SK-N-SH treated with all-trans-retinoic acid at 6 μM for 48 hours (cell line): Measurements from ENCODE around the gene BRMS1.

Source experiments
- ATAC-seq: fragments of 200-7000 bp; cut with Tn5 transposase; 3 replicates; pipeline ENCODE4 v1.9.1; 2020; ENCODE audit warnings: mild to moderate bottlenecking, moderate library complexity
- ARNTL ChIP-seq: fragments of 450-650 bp; formaldehyde crosslinking; IDR thresholded peaks from 2 replicates; pipeline ENCODE4 v1.5.0; 2020; ENCODE audit warnings: low read depth, mild to moderate bottlenecking, moderate library complexity, borderline replicate concordance
- CREB5 ChIP-seq: fragments of 250-450 bp; sonication (Bioruptor Pico); IDR thresholded peaks from 2 replicates; pipeline ENCODE4 v1.5.1; 2020; ENCODE audit warnings: low read depth, mild to moderate bottlenecking, moderate library complexity
- CSDC2 ChIP-seq: fragments of 250-450 bp; sonication (Bioruptor Pico); IDR thresholded peaks from 2 replicates; pipeline ENCODE4 v1.5.0; 2020; ENCODE audit warnings: mild to moderate bottlenecking, moderate library complexity
- ESRRG ChIP-seq: fragments of 250-450 bp; sonication (Bioruptor Pico); IDR thresholded peaks from 2 replicates; pipeline ENCODE4 v1.6.1; 2021; ENCODE audit warnings: mild to moderate bottlenecking
- GLIS3 ChIP-seq: fragments of 250-450 bp; sonication (Bioruptor Pico); IDR thresholded peaks from 2 replicates; pipeline ENCODE4 v1.5.0; 2020; ENCODE audit warnings: mild to moderate bottlenecking, moderate library complexity
- ISL1 ChIP-seq: fragments of 250-450 bp; sonication (Bioruptor Pico); IDR thresholded peaks from 2 replicates; pipeline ENCODE4 v2.1.2; 2022; ENCODE audit warnings: mild to moderate bottlenecking, moderate library complexity
- PATZ1 ChIP-seq: fragments of 250-450 bp; sonication (Bioruptor Pico); IDR thresholded peaks from 2 replicates; pipeline ENCODE4 v1.8.0; 2020; ENCODE audit warnings: mild to moderate bottlenecking, moderate library complexity, borderline replicate concordance
- PPARA ChIP-seq: fragments of 250-450 bp; sonication (Bioruptor Pico); IDR thresholded peaks from 2 replicates; pipeline ENCODE4 v1.5.0; 2020; ENCODE audit warnings: mild to moderate bottlenecking, borderline replicate concordance
- ZC3H10 ChIP-seq: fragments of 250-450 bp; sonication (Bioruptor Pico); IDR thresholded peaks from 2 replicates; pipeline ENCODE4 v1.5.1; 2021; ENCODE audit warnings: mild to moderate bottlenecking, moderate library complexity
- ZFP3 ChIP-seq: fragments of 250-450 bp; sonication (Bioruptor Pico); IDR thresholded peaks from 2 replicates; pipeline ENCODE4 v1.5.0; 2020; ENCODE audit warnings: mild to moderate bottlenecking, moderate library complexity
- ZFP30 ChIP-seq: fragments of 450-650 bp; formaldehyde crosslinking; IDR thresholded peaks from 2 replicates; pipeline ENCODE4 v1.5.0; 2022; ENCODE audit warnings: mild to moderate bottlenecking, moderate library complexity
- ZNF8 ChIP-seq: fragments of 450-650 bp; formaldehyde crosslinking; IDR thresholded peaks from 2 replicates; pipeline ENCODE4 v1.5.0; 2020; ENCODE audit warnings: mild to moderate bottlenecking, moderate library complexity
- TF ChIP-seq, protein P1 (sequence below): fragments of 250-450 bp; sonication (Bioruptor Pico); IDR thresholded peaks from 2 replicates; pipeline ENCODE4 v1.5.0; 2020; ENCODE audit warnings: mild to moderate bottlenecking, moderate library complexity

BRMS1 gene

DNA sequence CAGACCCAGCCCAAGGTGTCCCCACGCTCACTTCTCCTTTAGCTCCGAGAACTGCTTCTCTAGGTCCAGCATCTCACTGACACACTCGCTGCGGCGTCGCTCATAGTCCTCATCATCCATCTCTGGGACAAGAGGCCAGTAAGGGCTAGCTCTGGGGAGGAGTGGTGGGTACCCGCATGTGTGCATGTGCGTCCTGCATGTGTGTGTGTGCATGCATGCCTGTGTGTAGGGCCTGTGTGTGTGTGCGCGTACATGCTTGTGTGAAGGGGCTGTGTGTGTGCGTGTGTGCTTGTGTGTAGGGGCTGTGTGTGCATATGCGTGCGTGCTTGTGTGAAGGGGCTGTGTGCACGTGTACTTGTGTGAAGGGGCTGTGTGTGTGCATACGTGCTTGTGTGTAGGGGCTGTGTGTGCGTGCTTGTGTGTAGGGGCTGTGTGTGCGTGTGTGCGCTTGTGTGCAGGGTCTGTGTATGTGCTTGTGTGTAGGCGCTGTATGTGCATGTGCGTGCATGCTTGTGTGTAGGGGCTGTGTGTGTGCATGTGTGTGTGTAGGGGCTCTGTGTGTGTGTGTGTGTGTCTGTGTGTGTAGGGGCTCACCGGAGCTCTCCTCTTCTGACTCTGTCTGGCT lies 3.3 kb downstream of the BRMS1 start:
- no peak for ATAC-seq
- TF ChIP-seq CSDC2 (CRISPR knock-in tag): no peak

DNA sequence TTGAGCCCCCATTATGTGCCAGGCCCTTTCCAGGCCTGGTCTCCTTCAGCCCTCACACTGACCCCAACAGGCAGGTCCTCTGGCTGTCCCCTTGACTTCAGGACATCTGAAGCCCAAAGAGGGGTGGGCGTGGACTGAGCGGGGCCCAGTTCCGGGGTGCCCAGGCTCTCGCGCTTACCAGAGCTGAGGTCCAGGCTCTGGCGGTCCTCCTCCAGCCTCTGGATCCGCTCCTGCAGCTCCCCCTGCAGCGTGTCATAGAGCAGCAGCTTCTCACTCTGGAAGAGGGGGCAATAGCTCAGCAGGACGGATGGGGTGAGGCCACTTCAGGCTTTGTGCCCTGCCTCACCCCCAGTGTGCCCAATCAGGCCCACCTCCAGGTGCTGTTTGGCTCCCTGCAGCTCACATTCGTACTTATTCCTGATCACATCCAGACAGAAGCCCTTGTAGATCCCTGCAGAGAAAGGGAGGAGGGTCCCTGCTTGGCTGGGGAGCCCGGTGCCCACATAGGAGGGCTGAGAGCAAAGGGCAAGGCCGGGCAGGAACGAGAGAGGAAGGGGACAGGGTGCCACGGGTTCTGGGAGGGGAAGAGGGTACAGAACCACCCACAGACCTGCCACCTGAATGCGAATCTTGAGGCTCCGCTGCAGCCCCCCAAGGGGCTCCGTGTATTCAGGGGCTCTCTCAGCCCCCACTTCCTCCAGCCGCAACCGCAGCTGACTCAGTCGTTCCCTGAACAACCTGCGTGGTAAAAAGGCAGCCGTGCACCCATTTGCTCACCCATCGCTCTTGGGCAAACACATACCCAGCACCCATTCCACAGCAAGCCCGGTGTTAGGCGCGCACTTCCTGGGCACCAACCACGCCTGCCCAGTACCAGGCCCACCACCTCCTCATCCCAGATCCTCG lies 4.1 kb downstream of the BRMS1 start:
- ATAC-seq: no peak
- TF ChIP-seq GLIS3 (CRISPR knock-in tag): no peak
- no peak for TF ChIP-seq ZC3H10
- TF ChIP-seq, protein P1, sequence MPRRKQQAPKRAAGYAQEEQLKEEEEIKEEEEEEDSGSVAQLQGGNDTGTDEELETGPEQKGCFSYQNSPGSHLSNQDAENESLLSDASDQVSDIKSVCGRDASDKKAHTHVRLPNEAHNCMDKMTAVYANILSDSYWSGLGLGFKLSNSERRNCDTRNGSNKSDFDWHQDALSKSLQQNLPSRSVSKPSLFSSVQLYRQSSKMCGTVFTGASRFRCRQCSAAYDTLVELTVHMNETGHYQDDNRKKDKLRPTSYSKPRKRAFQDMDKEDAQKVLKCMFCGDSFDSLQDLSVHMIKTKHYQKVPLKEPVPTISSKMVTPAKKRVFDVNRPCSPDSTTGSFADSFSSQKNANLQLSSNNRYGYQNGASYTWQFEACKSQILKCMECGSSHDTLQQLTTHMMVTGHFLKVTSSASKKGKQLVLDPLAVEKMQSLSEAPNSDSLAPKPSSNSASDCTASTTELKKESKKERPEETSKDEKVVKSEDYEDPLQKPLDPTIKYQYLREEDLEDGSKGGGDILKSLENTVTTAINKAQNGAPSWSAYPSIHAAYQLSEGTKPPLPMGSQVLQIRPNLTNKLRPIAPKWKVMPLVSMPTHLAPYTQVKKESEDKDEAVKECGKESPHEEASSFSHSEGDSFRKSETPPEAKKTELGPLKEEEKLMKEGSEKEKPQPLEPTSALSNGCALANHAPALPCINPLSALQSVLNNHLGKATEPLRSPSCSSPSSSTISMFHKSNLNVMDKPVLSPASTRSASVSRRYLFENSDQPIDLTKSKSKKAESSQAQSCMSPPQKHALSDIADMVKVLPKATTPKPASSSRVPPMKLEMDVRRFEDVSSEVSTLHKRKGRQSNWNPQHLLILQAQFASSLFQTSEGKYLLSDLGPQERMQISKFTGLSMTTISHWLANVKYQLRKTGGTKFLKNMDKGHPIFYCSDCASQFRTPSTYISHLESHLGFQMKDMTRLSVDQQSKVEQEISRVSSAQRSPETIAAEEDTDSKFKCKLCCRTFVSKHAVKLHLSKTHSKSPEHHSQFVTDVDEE (CRISPR knock-in tag): no peak
- no peak for TF ChIP-seq ARNTL (CRISPR knock-in tag)

DNA sequence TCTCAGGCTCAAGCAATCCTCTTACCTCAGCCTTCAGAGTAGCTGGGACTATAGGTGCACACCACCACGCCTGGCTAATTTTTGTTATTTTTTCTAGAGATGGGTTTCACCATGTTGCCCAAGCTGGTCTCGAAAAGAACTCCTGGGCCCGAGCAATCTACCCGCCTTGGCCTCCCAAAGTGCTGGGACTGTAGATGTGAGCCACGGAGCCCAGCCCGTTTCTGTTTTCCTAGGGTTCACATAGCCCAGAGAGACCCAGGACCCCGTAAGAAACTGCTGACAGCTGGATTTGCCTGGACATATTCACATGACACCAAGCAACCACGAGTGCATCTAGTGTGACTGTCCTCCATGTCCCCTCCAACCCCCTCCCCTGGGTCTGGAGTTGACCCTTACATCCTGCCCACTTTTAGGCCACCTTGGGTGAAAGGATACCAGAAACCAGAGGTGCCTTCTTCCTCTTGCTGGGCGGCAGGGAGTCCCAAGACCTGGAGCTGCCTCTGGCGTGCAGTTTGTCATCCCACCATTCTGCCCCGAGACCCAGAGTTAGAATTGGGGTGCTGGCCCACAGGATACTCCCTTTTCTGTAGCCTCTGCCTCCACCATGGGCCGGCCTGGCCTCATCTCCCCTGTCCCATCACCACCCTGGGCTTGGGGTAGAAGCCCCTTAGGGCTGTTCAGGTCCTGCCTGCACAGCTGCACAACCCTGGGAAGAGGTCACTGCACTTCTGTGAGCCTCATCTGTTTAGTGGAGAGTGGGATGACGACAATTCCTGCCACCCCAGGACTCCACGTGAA lies 5.0 kb downstream of the BRMS1 start:
- TF ChIP-seq ZFP30 (CRISPR knock-in tag): no peak
- no peak for ATAC-seq

DNA sequence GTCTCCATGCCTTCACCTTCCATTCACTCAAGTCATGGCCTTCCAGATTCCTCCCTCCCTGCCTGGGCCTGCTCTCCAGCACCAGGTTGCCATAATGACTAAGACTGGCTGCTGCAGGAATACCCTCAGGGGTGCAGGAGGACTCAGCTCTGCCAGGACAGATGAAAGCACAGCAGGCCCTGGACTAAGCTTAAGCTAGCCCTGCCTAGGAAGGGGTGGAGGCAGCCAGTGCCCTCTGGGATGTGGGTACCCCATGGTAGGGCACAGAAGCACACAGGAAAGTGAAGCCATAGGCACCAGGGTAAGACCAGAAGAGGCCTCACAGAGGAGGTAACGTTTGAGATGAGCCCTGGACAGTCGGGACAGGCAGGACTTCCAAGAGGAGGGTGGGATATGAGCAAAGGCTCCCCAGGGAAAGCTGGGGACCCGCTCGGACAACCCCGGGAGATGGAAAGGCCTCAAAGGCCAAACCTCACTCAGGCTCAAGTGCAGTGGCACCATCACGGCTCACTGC lies 5.7 kb downstream of the BRMS1 start:
- TF ChIP-seq CREB5 (CRISPR knock-in tag) (no peak), ISL1 (no peak), ARNTL (CRISPR knock-in tag) (no peak), PATZ1 (CRISPR knock-in tag) (no peak), ZFP3 (CRISPR knock-in tag) (no peak), ZFP30 (CRISPR knock-in tag) (no peak), CSDC2 (CRISPR knock-in tag) (no peak), ESRRG (CRISPR knock-in tag) (no peak)
- TF ChIP-seq, all 23 proteins: peak for 0

GRCh38 chr11:66338276-66339161 lies 6.4 kb downstream of the BRMS1 start:
- no peak for ATAC-seq
- TF ChIP-seq ZNF8 (CRISPR knock-in tag) (no peak), ESRRG (CRISPR knock-in tag) (no peak), PPARA (CRISPR knock-in tag) (no peak)

More for the DNA sequence above, 5.7 kb downstream of the BRMS1 start:
- ATAC-seq: no peak
